PC-9 (cell line): Measurements from ENCODE around the gene IL13. TPM values are rescaled to one million over a fixed set of nuclear protein-coding genes. Genes with fewer than 3 reads are reported as not detected.

Source experiments
- BruUV-seq: library from RNA; stranded (reverse); fragments of 400-500 nt; replicated peaks from 2 replicates; lab custom pipeline; 2021; lab: Mats Ljungman, UMichigan
- CTCF ChIA-PET: fragments of 300-600 bp; sonication (Branson Sonifier 250); formaldehyde crosslinking; loops from one replicate; lab custom pipeline; 2022; ENCODE audit warnings: antibody characterized with exemption; lab: Charles Lee
- POLR2A ChIA-PET: fragments of 300-600 bp; sonication (Branson Sonifier 250); formaldehyde crosslinking; loops from one replicate; lab custom pipeline; 2022; ENCODE audit warnings: antibody characterized with exemption; ENCODE audit not compliant: unreplicated experiment; lab: Charles Lee
- DNase-seq, 2 experiments: peaks; one replicate each; pipeline versions ENCODE4 v3.0.0 to v3.0.0-alpha.2; 2015 to 2022; ENCODE audit warnings: mixed read lengths in 1 of 2
- H2AFZ ChIP-seq: fragments of 200-600 bp; sonication (generic); 2 replicates; pipeline ENCODE4 v1.8.1; 2017; ENCODE audit warnings: antibody characterized with exemption
- H3F3A ChIP-seq: fragments of 200-600 bp; sonication (generic); 2 replicates; pipeline ENCODE4 v1.8.1; 2017; ENCODE audit warnings: antibody characterized with exemption, mild to moderate bottlenecking, low read depth; ENCODE audit not compliant: insufficient read depth
- H3K27ac ChIP-seq: fragments of 200-600 bp; sonication (generic); 2 replicates; pipeline ENCODE4 v1.6.1; 2016; ENCODE audit warnings: mixed run types
- H3K27me3 ChIP-seq: fragments of 200-600 bp; sonication (generic); 2 replicates; pipeline ENCODE4 v1.6.1; 2016; ENCODE audit warnings: low read depth, mixed run types; ENCODE audit not compliant: insufficient read depth
- H3K36me3 ChIP-seq: fragments of 200-600 bp; sonication (generic); 2 replicates; pipeline ENCODE4 v1.6.1; 2016; ENCODE audit warnings: low read depth, mixed run types
- H3K4me1 ChIP-seq: fragments of 200-600 bp; sonication (generic); replicated peaks from 2 replicates; pipeline ENCODE4 v1.6.1; 2016; ENCODE audit warnings: mixed run types; ENCODE audit not compliant: insufficient read depth
- H3K4me2 ChIP-seq: fragments of 200-600 bp; sonication (generic); 2 replicates; pipeline ENCODE4 v1.6.1; 2017; ENCODE audit warnings: mixed run types
- H3K4me3 ChIP-seq: fragments of 200-600 bp; sonication (generic); 2 replicates; pipeline ENCODE4 v1.6.1; 2016; ENCODE audit warnings: mixed run types
- H3K79me2 ChIP-seq: fragments of 200-600 bp; sonication (generic); 2 replicates; pipeline ENCODE4 v1.6.1; 2017; ENCODE audit warnings: low read depth, mixed run types
- H3K9me2 ChIP-seq: fragments of 200-600 bp; sonication (generic); 2 replicates; pipeline ENCODE4 v1.8.1; 2017; ENCODE audit warnings: mild to moderate bottlenecking; ENCODE audit not compliant: insufficient read depth
- H3K9me3 ChIP-seq: fragments of 200-600 bp; sonication (generic); 2 replicates; pipeline ENCODE4 v1.8.1; 2016; ENCODE audit warnings: low read depth; ENCODE audit not compliant: insufficient read depth
- H4K20me1 ChIP-seq: fragments of 200-600 bp; sonication (generic); 2 replicates; pipeline ENCODE4 v1.8.1; 2017; ENCODE audit not compliant: insufficient read depth
- EZH2 ChIP-seq: fragments of 200-600 bp; sonication (generic); IDR thresholded peaks from 2 replicates; pipeline ENCODE4 v1.8.0; 2017; ENCODE audit warnings: antibody characterized with exemption, low read depth
- intact Hi-C: fragments of 100-400 bp; cut with micrococcal nuclease; formaldehyde crosslinking; loops from one replicate; pipeline ENCODE4 v1.10.0; 2022; ENCODE audit not compliant: unreplicated experiment
- total RNA-seq: library from RNA; stranded (reverse); gene quantifications from 2 replicates; pipeline ENCODE4 v1.2.3, GENCODE V29; 2021
- TF ChIP-seq, protein P1 (sequence below): fragments of 200-600 bp; sonication (generic); conservative IDR thresholded peaks from 2 replicates; pipeline ENCODE4 v1.6.1; 2017; ENCODE audit warnings: mixed run types, antibody characterized with exemption, mild to moderate bottlenecking, moderate library complexity

IL13 gene
- total RNA-seq, 1 experiment from 2014 or later = not detected

DNA sequence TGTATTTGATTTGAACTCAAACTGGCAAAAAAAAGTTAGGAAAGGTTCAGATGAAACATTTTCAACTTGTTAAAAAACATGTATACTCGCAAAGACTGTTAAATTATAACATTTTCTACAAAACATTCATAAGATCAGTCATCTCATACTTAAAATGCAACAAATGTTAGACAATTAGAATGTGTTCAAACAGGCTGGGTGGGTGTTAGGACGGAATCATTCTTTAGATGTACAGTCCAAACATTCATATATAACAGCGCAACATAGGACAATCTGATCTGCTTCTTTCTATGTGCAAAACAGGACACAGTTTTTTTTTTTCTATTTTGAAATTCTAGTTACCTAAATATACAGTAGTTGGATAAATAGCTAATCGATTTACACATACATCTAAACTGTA lies 38.0 kb downstream of the IL13 start:
- Histone ChIP-seq H2AFZ (no peak overlapping the region), H3K9me2 (no peaks in the 10 kb centered on the region), H3K4me3 (no peak overlapping the region), H3K27me3 (no peaks in the 10 kb centered on the region), H3K4me1 (no peaks in the 10 kb centered on the region), H4K20me1 (no peaks in the 10 kb centered on the region), H3F3A (no peaks in the 10 kb centered on the region), H3K36me3 (peaks cover 14% of the 10 kb centered on the region; the same call in 1 of the 2 replicates), H3K4me2 (no peak overlapping the region), H3K9me3 (no peaks in the 10 kb centered on the region), H3K79me2 (no peaks in the 10 kb centered on the region), H3K27ac (no peak overlapping the region)
- BruUV-seq = no TSS peak
- no peak for DNase-seq
- intact Hi-C loops = no loop called here
- CTCF ChIA-PET = interaction anchor here (0.6 kb wide), 1 partner anchor 83 kb away, joined by 4 read pairs; no protein-coding TSS in a partner anchor
- POLR2A ChIA-PET = no interaction called here
- TF ChIP-seq, protein P1, sequence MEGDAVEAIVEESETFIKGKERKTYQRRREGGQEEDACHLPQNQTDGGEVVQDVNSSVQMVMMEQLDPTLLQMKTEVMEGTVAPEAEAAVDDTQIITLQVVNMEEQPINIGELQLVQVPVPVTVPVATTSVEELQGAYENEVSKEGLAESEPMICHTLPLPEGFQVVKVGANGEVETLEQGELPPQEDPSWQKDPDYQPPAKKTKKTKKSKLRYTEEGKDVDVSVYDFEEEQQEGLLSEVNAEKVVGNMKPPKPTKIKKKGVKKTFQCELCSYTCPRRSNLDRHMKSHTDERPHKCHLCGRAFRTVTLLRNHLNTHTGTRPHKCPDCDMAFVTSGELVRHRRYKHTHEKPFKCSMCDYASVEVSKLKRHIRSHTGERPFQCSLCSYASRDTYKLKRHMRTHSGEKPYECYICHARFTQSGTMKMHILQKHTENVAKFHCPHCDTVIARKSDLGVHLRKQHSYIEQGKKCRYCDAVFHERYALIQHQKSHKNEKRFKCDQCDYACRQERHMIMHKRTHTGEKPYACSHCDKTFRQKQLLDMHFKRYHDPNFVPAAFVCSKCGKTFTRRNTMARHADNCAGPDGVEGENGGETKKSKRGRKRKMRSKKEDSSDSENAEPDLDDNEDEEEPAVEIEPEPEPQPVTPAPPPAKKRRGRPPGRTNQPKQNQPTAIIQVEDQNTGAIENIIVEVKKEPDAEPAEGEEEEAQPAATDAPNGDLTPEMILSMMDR = no peak
- no peak for TF ChIP-seq EZH2

DNA sequence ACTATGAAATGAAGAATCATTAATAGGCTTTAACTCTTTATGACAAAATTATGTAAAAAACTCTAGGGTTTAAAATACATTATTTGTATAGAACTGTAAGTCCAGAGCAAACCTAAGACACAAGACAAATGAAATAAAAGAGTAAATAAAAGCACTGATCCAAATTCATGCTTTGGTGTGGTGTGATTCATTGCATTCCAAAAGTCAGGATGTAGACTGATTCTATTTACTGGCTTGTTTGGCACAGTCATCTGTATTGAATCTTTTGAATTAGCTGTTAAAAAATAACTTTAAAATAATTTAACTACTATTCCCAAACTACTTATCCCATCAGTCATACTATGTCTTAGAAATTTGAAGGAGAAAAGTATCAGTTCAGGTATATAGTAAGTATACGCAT lies 46.9 kb downstream of the IL13 start:
- H3K36me3 ChIP-seq = peaks cover 21% of the 10 kb centered on the region
- no peak overlapping the region for H3K4me3 ChIP-seq
- H3K27ac ChIP-seq = no peak overlapping the region
- intact Hi-C loops = loop anchor here (10.0 kb wide), 2 partner anchors 80 to 180 kb away; no protein-coding TSS in a partner anchor
- no peaks in the 10 kb centered on the region for H3K79me2 ChIP-seq
- H3K9me2 ChIP-seq = no peaks in the 10 kb centered on the region
- no peaks in the 10 kb centered on the region; the same call in 1 of the 2 replicates for H4K20me1 ChIP-seq
- TF ChIP-seq, protein P1 = no peak
- TF ChIP-seq EZH2 = no peak
- H3K9me3 ChIP-seq = no peaks in the 10 kb centered on the region
- H3K4me2 ChIP-seq = no peak overlapping the region
- H3K4me1 ChIP-seq = no peaks in the 10 kb centered on the region
- ChIA-PET CTCF (interaction anchor here (0.7 kb wide), 1 partner anchor 112 kb away, joined by 3 read pairs; no protein-coding TSS in a partner anchor), POLR2A (no interaction called here)
- H2AFZ ChIP-seq = no peak overlapping the region
- H3F3A ChIP-seq = peaks cover 4% of the 10 kb centered on the region; the same call in 1 of the 2 replicates
- H3K27me3 ChIP-seq = no peaks in the 10 kb centered on the region
- no TSS peak for BruUV-seq
- no peak for DNase-seq

DNA sequence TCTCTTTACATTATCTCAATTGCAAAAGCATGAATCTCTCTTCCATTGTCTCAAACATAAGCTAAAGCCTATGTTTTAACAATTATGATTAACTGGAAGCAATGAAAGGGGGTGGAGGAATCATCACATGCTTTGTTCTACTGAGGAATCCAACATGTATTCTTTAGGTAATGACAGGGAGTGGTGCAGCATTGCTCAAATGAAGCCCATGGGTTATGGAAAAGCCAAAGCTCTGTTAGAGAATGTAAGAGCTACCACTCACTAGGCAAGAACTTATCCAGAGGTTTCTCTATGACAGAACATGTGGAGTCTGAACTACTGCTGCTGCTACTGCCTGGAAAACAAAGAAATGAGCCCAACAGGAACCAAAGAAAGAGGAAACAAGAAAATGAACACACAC lies 50.7 kb downstream of the IL13 start:
- no peaks in the 10 kb centered on the region; the same call in 1 of the 2 replicates for H4K20me1 ChIP-seq
- peaks cover 4% of the 10 kb centered on the region; the same call in 1 of the 2 replicates for H3F3A ChIP-seq
- intact Hi-C loops = loop anchor here (10.0 kb wide), 2 partner anchors 84 to 184 kb away; no protein-coding TSS in a partner anchor
- TF ChIP-seq EZH2 = no peak
- H3K9me3 ChIP-seq = no peaks in the 10 kb centered on the region
- H2AFZ ChIP-seq = no peak overlapping the region
- H3K4me1 ChIP-seq = no peaks in the 10 kb centered on the region
- no peaks in the 10 kb centered on the region for H3K79me2 ChIP-seq
- H3K27ac ChIP-seq = no peak overlapping the region
- H3K36me3 ChIP-seq = peaks cover 5% of the 10 kb centered on the region; the same call in 1 of the 2 replicates
- H3K27me3 ChIP-seq = no peaks in the 10 kb centered on the region
- DNase-seq = no peak
- BruUV-seq = no TSS peak
- no peak overlapping the region for H3K4me2 ChIP-seq
- POLR2A ChIA-PET = no interaction called here
- no peaks in the 10 kb centered on the region for H3K9me2 ChIP-seq
- CTCF ChIA-PET = interaction anchor here (0.6 kb wide), 2 partner anchors 11 to 113 kb away, joined by 3 to 18 read pairs; no protein-coding TSS in a partner anchor
- no peak overlapping the region for H3K4me3 ChIP-seq

Other genes starting within 250 kb of the IL13 start
- 27.1 and 38.9 TPM in 2 replicates for gene IRF1, start 167.4 kb upstream of the IL13 start, total RNA-seq
- gene IL5, start 114.7 kb upstream of the IL13 start, total RNA-seq = not detected in 2 replicates
- 33.9 and 42.2 TPM in 2 replicates for gene RAD50, start 101.2 kb upstream of the IL13 start, total RNA-seq
- gene IL4, start 15.8 kb downstream of the IL13 start, total RNA-seq = not detected in 2 replicates
- 10.1 and 15.2 TPM in 2 replicates for gene KIF3A, start 79.4 kb downstream of the IL13 start, total RNA-seq
- gene CCNI2, start 89.3 kb downstream of the IL13 start, total RNA-seq = 1.2 and 1.7 TPM in 2 replicates
- 22.3 and 24.2 TPM in 2 replicates for gene SEPTIN8, start 119.1 kb downstream of the IL13 start, total RNA-seq
- not detected in 2 replicates for gene SOWAHA, start 155.1 kb downstream of the IL13 start, total RNA-seq
- gene SHROOM1, start 172.5 kb downstream of the IL13 start, total RNA-seq = 23.3 and 23.5 TPM in 2 replicates
- 0.73 and 1.4 TPM in 2 replicates for gene GDF9, start 208.3 kb downstream of the IL13 start, total RNA-seq
- gene UQCRQ, start 208.5 kb downstream of the IL13 start, total RNA-seq = 414 and 446 TPM in 2 replicates
- 4.4 and 4.5 TPM in 2 replicates for gene LEAP2, start 215.5 kb downstream of the IL13 start, total RNA-seq